Activated CD8-positive, alpha-beta T cell treated with anti-CD3 and anti-CD28 coated beads for 36 hours (primary cell): Measurements from ENCODE around the gene FAF1. TPM values are rescaled to one million over a fixed set of nuclear protein-coding genes. Genes with fewer than 3 reads are reported as not detected.
"Not testable (repeated sequence)": the region's sequence is repeated elsewhere in the genome, so short reads cannot be mapped to it uniquely, and the experiment has no call there.

ENCODE experiments used
- ATAC-seq: fragments of 200-7000 bp; cut with Tn5 transposase; one replicate; pipeline ENCODE4 v1.10.0; 2021; ENCODE audit warnings: mild to moderate bottlenecking, moderate library complexity
- CTCF ChIA-PET: fragments of 350-600 bp; sonication (Branson Sonifier 250); formaldehyde crosslinking; loops from one replicate; lab custom pipeline; 2021; ENCODE audit warnings: antibody characterized with exemption; lab: Charles Lee
- POLR2A ChIA-PET: fragments of 350-600 bp; sonication (Branson Sonifier 250); formaldehyde crosslinking; loops from one replicate; lab custom pipeline; 2021; ENCODE audit warnings: antibody characterized with exemption; lab: Charles Lee
- DNase-seq: peaks from one replicate; pipeline ENCODE4 v3.0.0-alpha.2; 2020
- H3K27ac Mint-ChIP-seq: one replicate; pipeline ENCODE4 v1.8.0; 2021; ENCODE audit warnings: mild to moderate bottlenecking, mixed read lengths
- H3K27me3 Mint-ChIP-seq: one replicate; pipeline ENCODE4 v1.8.0; 2021; ENCODE audit warnings: mixed read lengths
- H3K36me3 Mint-ChIP-seq: one replicate; pipeline ENCODE4 v1.8.0; 2021; ENCODE audit warnings: low read depth, mixed read lengths
- H3K4me1 Mint-ChIP-seq: one replicate; pipeline ENCODE4 v1.8.0; 2021; ENCODE audit warnings: low read depth, mixed read lengths
- H3K4me3 Mint-ChIP-seq: one replicate; pipeline ENCODE4 v1.8.0; 2021; ENCODE audit warnings: mild to moderate bottlenecking, moderate library complexity, mixed read lengths
- H3K9me3 Mint-ChIP-seq: one replicate; pipeline ENCODE4 v1.8.0; 2021; ENCODE audit warnings: mixed read lengths
- CTCF ChIP-seq: fragments of 200-600 bp; IDR thresholded peaks from one replicate; pipeline ENCODE4 v1.8.0; 2022; ENCODE audit warnings: antibody characterized with exemption, mild to moderate bottlenecking
- intact Hi-C: fragments of 100-400 bp; cut with micrococcal nuclease; formaldehyde crosslinking; loops from one replicate; pipeline ENCODE4 v1.10.0; 2022
- total RNA-seq, 2 experiments: library from RNA; stranded (reverse); gene quantifications; one replicate each; pipeline ENCODE4 v1.2.3, GENCODE V29; 2021

FAF1 gene
- total RNA-seq, 2 experiments from 2014 or later, result 82.2 to 87.0 TPM

GRCh38 chr1:50780797-50781196 lies 179.3 kb downstream of the FAF1 start:
- CTCF ChIA-PET, result interaction anchor here (0.8 to 3.3 kb wide), 3 partner anchors 11 to 411 kb away, joined by 4 to 7 read pairs (median 4); no protein-coding TSS in a partner anchor
- no peaks in the 10 kb centered on the region for H3K9me3 Mint-ChIP-seq

DNA sequence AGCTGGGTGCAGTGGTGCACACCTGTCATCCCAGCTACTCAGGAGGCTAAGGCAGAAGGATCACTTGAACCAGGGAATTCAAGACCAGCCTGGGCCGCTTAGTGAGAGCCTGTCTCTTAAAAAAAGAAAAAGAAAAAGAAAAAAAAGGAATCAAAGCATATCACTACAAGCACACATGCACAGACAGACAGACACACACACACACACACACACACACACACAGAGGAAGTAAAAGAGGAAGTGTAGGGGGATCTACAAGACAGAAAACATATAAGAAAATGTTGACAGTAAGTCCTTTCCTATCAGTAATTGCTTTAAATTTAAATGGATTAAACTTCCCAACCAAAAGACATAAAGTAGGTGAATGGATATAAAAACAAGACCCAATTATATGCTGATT lies 180.3 kb downstream of the FAF1 start:
- Mint-ChIP-seq H3K27me3 (no peaks in the 10 kb centered on the region), H3K9me3 (no peaks in the 10 kb centered on the region), H3K4me3 (no peak overlapping the region), H3K27ac (no peak overlapping the region), H3K36me3 (peaks cover 11% of the 10 kb centered on the region), H3K4me1 (peaks cover 13% of the 10 kb centered on the region)
- no peak for DNase-seq
- CTCF ChIA-PET, result interaction anchor here (1.8 to 3.3 kb wide), 2 partner anchors 12 to 409 kb away, joined by 4 to 7 read pairs; no protein-coding TSS in a partner anchor
- intact Hi-C loops, result loop anchor here (10.0 kb wide), 1 partner anchor 165 kb away; no protein-coding TSS in a partner anchor
- POLR2A ChIA-PET, result no interaction called here
- no peak for TF ChIP-seq CTCF
- no peak for ATAC-seq

More at GRCh38 chr1:50780797-50781196, 179.3 kb downstream of the FAF1 start:
- no peak for DNase-seq
- H3K27me3 Mint-ChIP-seq, result no peaks in the 10 kb centered on the region
- peaks cover 13% of the 10 kb centered on the region for H3K4me1 Mint-ChIP-seq
- intact Hi-C loops, result no loop called here
- H3K36me3 Mint-ChIP-seq, result peaks cover 12% of the 10 kb centered on the region
- H3K4me3 Mint-ChIP-seq, result no peak overlapping the region
- no peak overlapping the region for H3K27ac Mint-ChIP-seq
- POLR2A ChIA-PET, result no interaction called here
- no peak for TF ChIP-seq CTCF
- no peak for ATAC-seq

GRCh38 chr1:50775740-50776139 lies 184.3 kb downstream of the FAF1 start:
- no peak for ATAC-seq
- H3K36me3 Mint-ChIP-seq, result peaks cover 2% of the 10 kb centered on the region
- no peak for TF ChIP-seq CTCF
- no peak overlapping the region for H3K27ac Mint-ChIP-seq
- ChIA-PET POLR2A (no interaction called here), CTCF (interaction anchor here (1.0 to 3.6 kb wide), 10 partner anchors 9 to 521 kb away, joined by 3 to 60 read pairs (median 5); no protein-coding TSS in a partner anchor)
- DNase-seq, result no peak
- H3K9me3 Mint-ChIP-seq, result no peaks in the 10 kb centered on the region
- peaks cover 6% of the 10 kb centered on the region for H3K4me1 Mint-ChIP-seq
- H3K4me3 Mint-ChIP-seq, result no peak overlapping the region
- no peaks in the 10 kb centered on the region for H3K27me3 Mint-ChIP-seq
- intact Hi-C loops, result loop anchor here (2.0 to 10.0 kb wide), 2 partner anchors 169 to 413 kb away; no protein-coding TSS in a partner anchor

DNA sequence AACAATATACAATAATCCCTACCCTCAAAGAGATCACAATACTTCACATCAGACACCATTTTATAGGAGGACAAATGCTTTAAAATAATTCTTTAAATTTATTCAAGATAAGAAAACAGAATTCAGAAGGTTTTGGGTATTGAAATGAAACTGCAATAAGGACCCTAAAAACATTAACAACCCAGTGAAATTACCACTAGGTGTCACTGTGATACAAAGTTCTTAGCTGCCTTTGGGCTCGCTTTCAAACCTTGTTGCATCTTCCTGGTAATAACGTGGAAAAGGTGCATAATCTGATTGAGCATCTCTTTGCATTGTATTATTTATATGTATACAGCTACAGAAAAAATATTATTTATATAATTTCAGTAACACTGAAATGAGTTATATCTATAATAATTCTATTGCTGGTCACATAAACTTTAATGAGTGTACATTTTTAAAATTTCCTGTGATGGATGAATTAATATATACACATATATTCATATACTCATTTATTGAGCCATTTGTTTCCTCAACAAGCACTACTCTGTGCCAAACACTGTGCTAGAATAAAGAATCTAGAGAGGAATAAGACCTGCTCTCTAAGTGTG lies 185.2 kb downstream of the FAF1 start:
- H3K9me3 Mint-ChIP-seq, result no peaks in the 10 kb centered on the region
- POLR2A ChIA-PET, result interaction anchor here (0.6 kb wide), 1 partner anchor 295 kb away, joined by 3 read pairs; no protein-coding TSS in a partner anchor
- H3K36me3 Mint-ChIP-seq, result peaks cover 2% of the 10 kb centered on the region
- CTCF ChIA-PET, result interaction anchor here (0.7 to 3.6 kb wide), 45 partner anchors 8 to 522 kb away, joined by 3 to 60 read pairs (median 3); partner anchors contain the start of genes CDKN2C, FAF1 and RNF11
- intact Hi-C loops, result loop anchor here (2.0 to 10.0 kb wide), 2 partner anchors 170 to 414 kb away; no protein-coding TSS in a partner anchor
- no peak overlapping the region for H3K4me3 Mint-ChIP-seq
- DNase-seq, result no peak
- H3K4me1 Mint-ChIP-seq, result no peaks in the 10 kb centered on the region
- no peak overlapping the region for H3K27ac Mint-ChIP-seq
- peak; percentile 78 for TF ChIP-seq CTCF
- no peaks in the 10 kb centered on the region for H3K27me3 Mint-ChIP-seq
- no peak for ATAC-seq

GRCh38 chr1:50766688-50767087 lies 193.4 kb downstream of the FAF1 start:
- ChIA-PET POLR2A (interaction anchor here (0.8 kb wide), 1 partner anchor 430 kb away, joined by 3 read pairs; no protein-coding TSS in a partner anchor), CTCF (interaction anchor here (1.8 kb wide), 1 partner anchor 8 kb away, joined by 8 read pairs; no protein-coding TSS in a partner anchor)
- peaks cover 16% of the 10 kb centered on the region for H3K36me3 Mint-ChIP-seq
- no peak for TF ChIP-seq CTCF
- peaks cover 26% of the 10 kb centered on the region for H3K4me1 Mint-ChIP-seq
- H3K27ac Mint-ChIP-seq, result peak overlapping the region; percentile 30
- no peaks in the 10 kb centered on the region for H3K27me3 Mint-ChIP-seq
- DNase-seq, result no peak
- peaks cover 4% of the 10 kb centered on the region for H3K9me3 Mint-ChIP-seq
- intact Hi-C loops, result no loop called here
- no peak for ATAC-seq
- H3K4me3 Mint-ChIP-seq, result no peak overlapping the region

DNA sequence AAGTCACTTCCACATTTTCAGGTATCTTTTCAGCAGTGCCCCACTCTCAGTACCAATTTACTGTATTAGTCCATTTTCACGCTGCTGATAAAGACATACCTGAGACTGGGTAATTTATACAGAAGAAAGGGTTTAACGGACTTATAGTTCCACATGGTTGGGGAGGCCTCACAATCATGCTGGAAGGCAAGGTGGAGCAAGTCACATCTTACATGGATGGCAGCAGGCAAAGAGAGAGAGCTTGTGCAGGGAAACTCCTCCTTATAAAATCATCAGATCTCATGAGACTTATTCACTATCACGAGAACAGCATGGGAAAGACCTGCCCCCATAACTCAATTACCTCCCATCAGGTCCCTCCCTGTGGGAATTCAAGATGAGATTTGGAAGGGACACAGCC lies 203.5 kb downstream of the FAF1 start:
- H3K27ac Mint-ChIP-seq, ATAC-seq, DNase-seq, H3K27me3 Mint-ChIP-seq, H3K4me1 Mint-ChIP-seq, intact Hi-C loops, CTCF ChIA-PET, POLR2A ChIA-PET, H3K4me3 Mint-ChIP-seq: not testable (repeated sequence)
- Mint-ChIP-seq H3K36me3 (peaks cover 40% of the 10 kb centered on the region), H3K9me3 (peaks cover 15% of the 10 kb centered on the region)

DNA sequence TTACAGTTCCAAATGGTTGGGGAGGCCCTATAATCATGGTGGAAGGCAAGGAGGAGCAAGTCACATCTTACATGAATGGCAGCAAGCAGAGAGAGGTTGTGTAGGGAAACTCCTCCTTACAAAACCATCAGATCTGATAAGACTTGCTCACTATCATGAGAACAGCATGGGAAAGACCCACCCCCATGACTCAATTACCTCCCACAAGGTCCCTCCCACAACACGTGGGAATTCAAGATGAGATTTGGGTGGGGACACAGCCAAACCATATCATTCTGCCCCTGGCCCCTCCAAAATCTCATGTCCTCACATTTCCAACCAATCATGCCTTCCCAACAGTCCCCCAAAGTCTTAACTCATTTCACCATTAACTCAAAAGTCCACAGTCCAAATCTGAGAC lies 205.3 kb downstream of the FAF1 start:
- CTCF ChIA-PET, result interaction anchor here (1.3 kb wide), 1 partner anchor 20 kb away, joined by 3 read pairs; no protein-coding TSS in a partner anchor
- H3K27me3 Mint-ChIP-seq, ATAC-seq, DNase-seq, H3K27ac Mint-ChIP-seq, H3K4me3 Mint-ChIP-seq, intact Hi-C loops, H3K4me1 Mint-ChIP-seq, POLR2A ChIA-PET: not testable (repeated sequence)
- peaks cover 15% of the 10 kb centered on the region for H3K9me3 Mint-ChIP-seq
- peaks cover 33% of the 10 kb centered on the region for H3K36me3 Mint-ChIP-seq
